A549 (cell line): Measurements from ENCODE around the gene MFAP4. TPM values are rescaled to one million over a fixed set of nuclear protein-coding genes. Genes with fewer than 3 reads are reported as not detected.

Experiments
- ATAC-seq, 2 experiments: fragments of 200-7000 bp in 1 of 2; fragments of >200 bp in 1 of 2; cut with Nextera tagmentation in 1 of 2; cut with Tn5 transposase in 1 of 2; 3 replicates each; pipeline versions ENCODE4 v1.8.0 to v1.9.1; 2018 to 2020; ENCODE audit warnings: mild to moderate bottlenecking in 1 of 2, moderate library complexity in 1 of 2
- CTCF ChIA-PET: fragments of 300-600 bp; sonication (Branson Sonifier 250); formaldehyde crosslinking; extraction: SDS; loops from one replicate; lab custom pipeline; 2021; ENCODE audit warnings: antibody characterized with exemption, inconsistent platforms; lab: Yijun Ruan, JAX
- POLR2A ChIA-PET: fragments of 350-600 bp; formaldehyde crosslinking; extraction: SDS; loops from one replicate; lab custom pipeline; 2021; ENCODE audit warnings: antibody characterized with exemption, inconsistent platforms; lab: Yijun Ruan, JAX
- DNase-seq, 2 experiments: peaks; one replicate each; pipeline versions ENCODE4 v3.0.0 to v3.0.0-alpha.2; 2011 to 2016; ENCODE audit warnings: low read depth in 1 of 2, low spot score in 1 of 2
- FAIRE-seq: peaks from 2 replicates; lab custom pipeline; 2011; peaks lifted over from hg19 to GRCh38; lab: Jason Lieb, UNC
- H3K27ac ChIP-seq, 2 experiments: fragments of >200 bp; sonication (Bioruptor Twin); formaldehyde crosslinking; 3 replicates each; pipeline ENCODE4 v1.5.1; 2016 to 2017
- H3K4me1 ChIP-seq: fragments of >200 bp; sonication (Bioruptor Twin); formaldehyde crosslinking; 3 replicates; pipeline ENCODE4 v1.6.1; 2016
- H3K4me2 ChIP-seq: fragments of >200 bp; sonication (Bioruptor Twin); formaldehyde crosslinking; 3 replicates; pipeline ENCODE4 v1.6.1; 2016
- H3K4me3 ChIP-seq: fragments of >200 bp; sonication (Bioruptor Twin); formaldehyde crosslinking; 3 replicates; pipeline ENCODE4 v1.5.1; 2016
- H3K9me3 ChIP-seq: fragments of >200 bp; sonication (Bioruptor Twin); formaldehyde crosslinking; 3 replicates; pipeline ENCODE4 v1.6.1; 2016
- BHLHE40 ChIP-seq: IDR thresholded peaks from 2 replicates; pipeline ENCODE4 v1.6.1; 2012; ENCODE audit warnings: low read depth, low read length, inconsistent platforms
- CBX2 ChIP-seq: fragments of 200-600 bp; sonication (generic); IDR thresholded peaks from 2 replicates; pipeline ENCODE4 v1.6.1; 2016; ENCODE audit warnings: low read depth, mild to moderate bottlenecking, borderline replicate concordance
- CBX8 ChIP-seq: fragments of 200-600 bp; sonication (generic); IDR thresholded peaks from 2 replicates; pipeline ENCODE4 v1.6.1; 2016
- EHMT2 ChIP-seq: fragments of 200-600 bp; sonication (generic); IDR thresholded peaks from 2 replicates; pipeline ENCODE4 v1.6.1; 2016; ENCODE audit warnings: antibody characterized with exemption, low read depth, mild to moderate bottlenecking, moderate library complexity
- EP300 ChIP-seq, 2 experiments: fragments of >200 bp; sonication (Bioruptor Twin); formaldehyde crosslinking; IDR thresholded peaks; 2 replicates in 1 of 2; 3 replicates in 1 of 2; pipeline ENCODE4 v1.6.1; 2016 to 2017
- ESRRA ChIP-seq: fragments of 150-350 bp; IDR thresholded peaks from 2 replicates; pipeline ENCODE4 v1.6.1; 2014; ENCODE audit warnings: mild to moderate bottlenecking, low read length, borderline replicate concordance
- FOSB ChIP-seq: fragments of 250-450 bp; sonication (Bioruptor Pico); IDR thresholded peaks from 2 replicates; pipeline ENCODE4 v1.5.0; 2020; ENCODE audit warnings: mild to moderate bottlenecking, moderate library complexity
- GATA3 ChIP-seq: IDR thresholded peaks from 2 replicates; pipeline ENCODE4 v1.6.1; 2012; ENCODE audit warnings: borderline replicate concordance
- HDAC2 ChIP-seq: fragments of 200-600 bp; sonication (generic); IDR thresholded peaks from 2 replicates; pipeline ENCODE4 v1.6.1; 2016
- HEYL ChIP-seq: fragments of 250-450 bp; sonication (Bioruptor Pico); IDR thresholded peaks from 2 replicates; pipeline ENCODE4 v1.8.0; 2021; ENCODE audit warnings: mild to moderate bottlenecking, moderate library complexity
- HMGXB4 ChIP-seq: fragments of 250-450 bp; sonication (Bioruptor Pico); IDR thresholded peaks from 2 replicates; pipeline ENCODE4 v1.5.0; 2021; ENCODE audit warnings: mild to moderate bottlenecking, moderate library complexity, borderline replicate concordance
- HOXB5 ChIP-seq: fragments of 250-450 bp; sonication (Bioruptor Pico); IDR thresholded peaks from 2 replicates; pipeline ENCODE4 v1.5.0; 2020; ENCODE audit warnings: mild to moderate bottlenecking, moderate library complexity
- JUN ChIP-seq, 2 experiments: fragments of >200 bp; sonication (Bioruptor Twin); formaldehyde crosslinking; IDR thresholded peaks; 2 replicates in 1 of 2; 3 replicates in 1 of 2; pipeline ENCODE4 v1.6.1; 2016 to 2017
- JUNB ChIP-seq: fragments of >200 bp; sonication (Bioruptor Twin); formaldehyde crosslinking; IDR thresholded peaks from 2 replicates; pipeline ENCODE4 v1.6.1; 2016
- KDM1A ChIP-seq: fragments of 200-600 bp; sonication (generic); IDR thresholded peaks from 2 replicates; pipeline ENCODE4 v1.6.1; 2016; ENCODE audit warnings: low read depth, mild to moderate bottlenecking
- KDM5A ChIP-seq: fragments of 200-600 bp; sonication (generic); IDR thresholded peaks from 2 replicates; pipeline ENCODE4 v1.6.1; 2016; ENCODE audit warnings: antibody characterized with exemption, mild to moderate bottlenecking
- MAZ ChIP-seq: fragments of 150-350 bp; IDR thresholded peaks from 2 replicates; pipeline ENCODE4 v1.6.1; 2014; ENCODE audit warnings: antibody characterized with exemption, low read depth, low read length, borderline replicate concordance
- PHF8 ChIP-seq: fragments of 200-600 bp; sonication (generic); IDR thresholded peaks from 2 replicates; pipeline ENCODE4 v1.6.1; 2016; ENCODE audit warnings: low read depth, mild to moderate bottlenecking, antibody characterized with exemption, moderate library complexity, borderline replicate concordance
- RAD21 ChIP-seq, 2 experiments: fragments of >200 bp in 1 of 2; sonication (Bioruptor Twin) in 1 of 2; formaldehyde crosslinking in 1 of 2; IDR thresholded peaks in 1 of 2; conservative IDR thresholded peaks in 1 of 2; 2 replicates in 1 of 2; 3 replicates in 1 of 2; pipeline ENCODE4 v1.6.1; 2012 to 2018; ENCODE audit warnings: inconsistent platforms in 1 of 2
- RCOR1 ChIP-seq: fragments of 150-350 bp; IDR thresholded peaks from 2 replicates; pipeline ENCODE4 v1.6.1; 2014; ENCODE audit warnings: antibody characterized with exemption, low read length, low read depth
- RFX5 ChIP-seq: fragments of 450-650 bp; IDR thresholded peaks from 2 replicates; pipeline ENCODE4 v1.7.1; 2014; ENCODE audit warnings: antibody characterized with exemption, mild to moderate bottlenecking, moderate library complexity
- RNF2 ChIP-seq: fragments of 200-600 bp; sonication (generic); IDR thresholded peaks from 2 replicates; pipeline ENCODE4 v1.6.1; 2016; ENCODE audit warnings: low read depth, mild to moderate bottlenecking, antibody characterized with exemption, moderate library complexity, borderline replicate concordance
- SREBF2 ChIP-seq: fragments of 450-650 bp; IDR thresholded peaks from 2 replicates; pipeline ENCODE4 v1.6.1; 2014; ENCODE audit warnings: mild to moderate bottlenecking, moderate library complexity
- TP53 ChIP-seq: fragments of 250-450 bp; sonication (Bioruptor Pico); IDR thresholded peaks from 2 replicates; pipeline ENCODE4 v1.5.0; 2021; ENCODE audit warnings: mild to moderate bottlenecking, moderate library complexity
- USF2 ChIP-seq: fragments of 450-650 bp; IDR thresholded peaks from 2 replicates; pipeline ENCODE4 v1.6.1; 2014; ENCODE audit warnings: antibody characterized with exemption
- ZNF302 ChIP-seq: fragments of 250-450 bp; sonication (Bioruptor Pico); IDR thresholded peaks from 2 replicates; pipeline ENCODE4 v1.9.0; 2021; ENCODE audit warnings: inconsistent platforms, mild to moderate bottlenecking, moderate library complexity
- WGBS: methylation state at CpG from one replicate; pipeline ENCODE4 v1.1.6; 2017; ENCODE audit errors: missing lambda C conversion rate; 5-methylcytosine and 5-hydroxymethylcytosine counted together
- polyA plus RNA-seq, 4 experiments: library from polyadenylated mRNA; depleted of rRNA in 3 of 4; stranded (reverse); fragments of >200 nt; fragmentation: RNase III in 1 of 4; extraction: RNeasy Plus Mini Kit Qiagen cat#74134 plus additional on column Dnase treatment in 1 of 4; gene quantifications; 2 replicates in 3 of 4; 3 replicates in 1 of 4; pipeline ENCODE4 v1.2.3, GENCODE V29; 2011 to 2017

Gene MFAP4
- polyA plus RNA-seq, 2 of the 4 experiments (the other 2 are of a cell fraction): 0.13 TPM; not detected in 1

GRCh38 chr17:19414396-19415280 lies 27.6 kb upstream of the MFAP4 start:
- Histone ChIP-seq H3K9me3 (no peaks in the 10 kb centered on the region), H3K27ac (no peak overlapping the region), H3K4me1 (peaks cover 6% of the 10 kb centered on the region), H3K4me2 (no peak overlapping the region), H3K4me3 (no peak overlapping the region)
- ChIA-PET CTCF (interaction anchor here (0.6 to 9.1 kb wide), 5 partner anchors 11 to 352 kb away, joined by 3 to 58 read pairs (median 4); partner anchors contain the start of gene B9D1), POLR2A (no interaction called here)
- no peak for DNase-seq
- TF ChIP-seq RAD21 (conservative IDR thresholded peaks at IDR 0.05 in 1 of 2, IDR thresholded peaks at IDR 0.05 in 1 of 2) (no peak), HOXB5 (no peak), JUN (IDR thresholded peaks at IDR 0.05) (no peak), RFX5 (no peak), BHLHE40 (no peak), PHF8 (no peak), EHMT2 (no peak), JUNB (no peak), KDM5A (no peak), CBX8 (no peak), MAZ (no peak), FOSB (CRISPR knock-in tag) (no peak), RNF2 (no peak), HEYL (CRISPR knock-in tag) (no peak)
- ATAC-seq: no peak
- FAIRE-seq: no peak
- 86% methylated on average over 28 of the region's 28 CpGs for WGBS

GRCh38 chr17:19413761-19414160 lies 26.8 kb upstream of the MFAP4 start:
- Histone ChIP-seq H3K9me3 (no peaks in the 10 kb centered on the region), H3K4me2 (no peak overlapping the region), H3K4me3 (no peak overlapping the region), H3K27ac (no peak overlapping the region), H3K4me1 (peaks cover 6% of the 10 kb centered on the region)
- TF ChIP-seq RNF2 (no peak), EP300 (IDR thresholded peaks at IDR 0.05) (no peak), RCOR1 (no peak), KDM5A (no peak), HMGXB4 (CRISPR knock-in tag) (no peak), ESRRA (no peak), HDAC2 (no peak), EHMT2 (no peak), CBX2 (no peak), USF2 (no peak), GATA3 (no peak), PHF8 (no peak), ZNF302 (CRISPR knock-in tag) (no peak), KDM1A (no peak), JUN (IDR thresholded peaks at IDR 0.05) (no peak), SREBF2 (no peak), TP53 (no peak)
- no peak for ATAC-seq
- CTCF ChIA-PET: interaction anchor here (1.0 to 9.1 kb wide), 4 partner anchors 33 to 353 kb away, joined by 3 to 58 read pairs (median 6); partner anchors contain the start of gene B9D1
- POLR2A ChIA-PET: no interaction called here
- FAIRE-seq: no peak
- 62% methylated on average over 5 of the region's 5 CpGs for WGBS
- no peak for DNase-seq
